ENCODE data around the gene PRPF31.

Gene PRPF31

GRCh38 chr19:54172471-54173358, 57.2 kb downstream of the PRPF31 start, which contains the start of gene TMC4:
TSS of gene TMC4 (minus strand) at chr19:54173160. CDS start at chr19:54173117, 43 bp downstream.
- peaks cover 5% of the 10 kb centered on the region for H3K36me3 Mint-ChIP-seq (ENCODE audit: low read depth)
- H3K27me3 Mint-ChIP-seq (ENCODE audit: low read depth): no peaks in the 10 kb centered on the region
- peaks cover 5% of the 10 kb centered on the region for H3K4me1 Mint-ChIP-seq (ENCODE audit: low read depth)
- DNase-seq (ENCODE audit: low spot score): no peak
- H3K4me3 Mint-ChIP-seq: no peak within 1 kb of the TSS
- no peak within 1 kb of the TSS for H3K27ac Mint-ChIP-seq
- no peaks in the 10 kb centered on the region for H3K9me3 Mint-ChIP-seq

GRCh38 chr19:54173359-54173699, 57.8 kb downstream of the PRPF31 start:
- no peak overlapping the region for H3K27ac Mint-ChIP-seq
- no peak for DNase-seq (ENCODE audit: low spot score)
- peaks cover 10% of the 10 kb centered on the region for H3K36me3 Mint-ChIP-seq (ENCODE audit: low read depth)
- no peak overlapping the region for H3K4me3 Mint-ChIP-seq
- no peaks in the 10 kb centered on the region for H3K9me3 Mint-ChIP-seq
- no peaks in the 10 kb centered on the region for H3K27me3 Mint-ChIP-seq (ENCODE audit: low read depth)
- H3K4me1 Mint-ChIP-seq (ENCODE audit: low read depth): peaks cover 2% of the 10 kb centered on the region

GRCh38 chr19:54173951-54174834, 58.6 kb downstream of the PRPF31 start:
- Mint-ChIP-seq H3K27me3 (ENCODE audit: low read depth) (no peaks in the 10 kb centered on the region), H3K36me3 (ENCODE audit: low read depth) (peaks cover 15% of the 10 kb centered on the region), H3K27ac (no peak overlapping the region), H3K4me3 (no peak overlapping the region), H3K9me3 (no peaks in the 10 kb centered on the region), H3K4me1 (ENCODE audit: low read depth) (no peaks in the 10 kb centered on the region)
- DNase-seq (ENCODE audit: low spot score): no peak

- Mint-ChIP-seq H3K27me3 (ENCODE audit: low read depth) (no peaks in the 10 kb centered on the region), H3K27ac (no peak overlapping the region), H3K9me3 (no peaks in the 10 kb centered on the region), H3K36me3 (ENCODE audit: low read depth) (peaks cover 26% of the 10 kb centered on the region), H3K4me1 (ENCODE audit: low read depth) (no peaks in the 10 kb centered on the region), H3K4me3 (no peak overlapping the region)
- DNase-seq (ENCODE audit: low spot score): no peak
Observed at GRCh38 chr19:54178581-54179261, 63.2 kb downstream of the PRPF31 start.

- Mint-ChIP-seq H3K4me3 (no peak overlapping the region), H3K4me1 (ENCODE audit: low read depth) (no peaks in the 10 kb centered on the region), H3K27ac (no peak overlapping the region), H3K36me3 (ENCODE audit: low read depth) (peaks cover 29% of the 10 kb centered on the region), H3K9me3 (no peaks in the 10 kb centered on the region), H3K27me3 (ENCODE audit: low read depth) (no peaks in the 10 kb centered on the region)
- no peak for DNase-seq (ENCODE audit: low spot score)
Observed at GRCh38 chr19:54179262-54179852, 63.8 kb downstream of the PRPF31 start.

GRCh38 chr19:54179921-54180461, 64.4 kb downstream of the PRPF31 start:
- Mint-ChIP-seq H3K27ac (peak overlapping the region; percentile 20), H3K9me3 (no peaks in the 10 kb centered on the region), H3K4me3 (no peak overlapping the region), H3K27me3 (ENCODE audit: low read depth) (no peaks in the 10 kb centered on the region), H3K4me1 (ENCODE audit: low read depth) (no peaks in the 10 kb centered on the region), H3K36me3 (ENCODE audit: low read depth) (peaks cover 29% of the 10 kb centered on the region)
- DNase-seq (ENCODE audit: low spot score): no peak

GRCh38 chr19:54180691-54181091, 65.1 kb downstream of the PRPF31 start:
- Mint-ChIP-seq H3K36me3 (ENCODE audit: low read depth) (peaks cover 32% of the 10 kb centered on the region), H3K27me3 (ENCODE audit: low read depth) (no peaks in the 10 kb centered on the region), H3K4me3 (no peak overlapping the region), H3K27ac (no peak overlapping the region), H3K4me1 (ENCODE audit: low read depth) (peaks cover 3% of the 10 kb centered on the region), H3K9me3 (no peaks in the 10 kb centered on the region)
- no peak for DNase-seq (ENCODE audit: low spot score)
